Mucosa of stomach (tissue), 1 donor: ENCODE results near the gene TRAPPC4.

Experiments
- H3K27me3 ChIP-seq: one replicate; pipeline ENCODE4 v1.7.0; 2013; ENCODE audit warnings: mild to moderate bottlenecking, low read length; ENCODE audit not compliant: control insufficient read depth, insufficient read depth
- H3K36me3 ChIP-seq: one replicate; pipeline ENCODE4 v1.7.0; 2013; ENCODE audit warnings: low read length; ENCODE audit not compliant: control insufficient read depth, insufficient read depth
- H3K4me1 ChIP-seq: one replicate; pipeline ENCODE4 v1.7.0; 2013; ENCODE audit warnings: mild to moderate bottlenecking, low read length; ENCODE audit not compliant: control insufficient read depth, insufficient read depth
- H3K4me3 ChIP-seq: one replicate; pipeline ENCODE4 v1.7.0; 2013; ENCODE audit warnings: low read length
- H3K9ac ChIP-seq: one replicate; pipeline ENCODE4 v1.7.0; 2013; ENCODE audit warnings: mild to moderate bottlenecking, low read length, moderate library complexity
- H3K9me3 ChIP-seq: one replicate; pipeline ENCODE4 v1.7.0; 2013; ENCODE audit warnings: mild to moderate bottlenecking, low read length, moderate library complexity; ENCODE audit not compliant: control insufficient read depth
- donor health status: Pancreatic carcinoma.

TRAPPC4 gene

DNA sequence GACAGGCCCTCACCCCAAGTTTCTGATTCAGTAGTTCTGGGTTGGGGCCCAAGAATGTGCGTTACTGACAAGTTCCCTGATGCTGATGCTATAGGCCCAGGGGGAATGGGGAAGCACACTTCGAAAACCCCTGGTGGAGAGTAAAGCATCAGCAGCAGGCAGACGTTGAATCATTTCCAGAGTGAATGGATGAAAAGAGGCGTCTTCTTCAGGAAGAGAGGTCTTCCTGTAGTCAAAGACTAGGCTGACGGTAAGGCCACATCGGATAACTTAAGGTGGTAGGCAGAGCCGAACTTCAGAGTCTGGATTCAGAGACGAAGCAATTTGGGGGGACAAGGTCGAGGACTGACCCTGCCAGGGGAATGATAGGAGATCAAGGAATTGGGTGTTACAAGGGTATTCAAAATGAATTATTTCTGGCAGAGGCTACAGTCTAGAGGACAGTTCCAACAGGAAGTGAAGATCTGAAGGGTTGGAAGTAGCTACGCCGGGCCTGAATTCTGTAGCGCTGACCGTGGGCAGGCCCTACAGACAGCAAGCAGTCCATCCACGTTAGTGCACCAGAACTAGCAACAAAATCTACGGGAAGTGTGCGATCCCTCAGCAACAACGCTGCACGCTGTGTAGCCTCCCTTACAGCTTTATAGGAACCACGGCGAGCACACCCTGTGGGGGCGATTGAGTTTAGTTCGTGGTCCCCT, 21.5 kb upstream of the TRAPPC4 start:
- Histone ChIP-seq H3K27me3 (no peaks in the 10 kb centered on the region), H3K36me3 (no peaks in the 10 kb centered on the region), H3K9me3 (no peaks in the 10 kb centered on the region), H3K9ac (peak overlapping the region; percentile 58), H3K4me3 (peak overlapping the region; percentile 64), H3K4me1 (peaks cover 9% of the 10 kb centered on the region)

DNA sequence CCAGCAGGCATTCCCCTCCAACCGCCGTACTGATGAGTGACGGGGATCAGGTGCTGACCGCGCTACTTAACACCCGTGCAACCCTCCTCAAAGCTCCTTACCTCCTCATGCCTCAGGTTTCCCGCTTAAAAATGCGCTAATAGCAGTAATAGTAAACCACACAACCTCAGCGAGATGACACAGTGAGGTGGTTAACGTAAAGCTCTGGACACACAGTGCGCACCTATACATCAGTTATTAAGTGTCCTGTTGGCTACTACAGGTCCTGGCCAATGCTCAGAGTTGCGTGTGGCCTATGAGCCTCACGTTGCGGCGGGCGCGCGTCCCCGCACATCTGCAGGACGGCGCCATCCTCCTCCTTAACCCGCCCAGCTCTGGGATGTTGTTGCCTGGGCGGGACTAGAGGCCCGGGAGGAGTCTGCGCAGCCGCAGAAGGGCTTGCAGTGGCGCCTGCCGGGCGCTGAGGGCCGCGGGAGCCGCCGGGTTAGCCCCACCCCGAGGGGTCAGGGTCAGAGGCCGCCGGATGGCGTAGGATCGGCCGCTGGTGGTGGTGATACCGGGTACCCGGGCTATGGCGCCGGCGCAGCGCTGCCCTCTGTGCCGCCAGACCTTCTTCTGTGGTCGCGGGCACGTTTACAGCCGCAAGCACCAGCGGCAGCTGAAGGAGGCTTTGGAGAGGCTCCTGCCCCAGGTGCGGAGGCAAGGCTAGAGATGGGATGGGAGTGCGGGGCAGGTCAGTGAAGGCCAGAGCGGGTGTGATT, 20.8 kb upstream of the TRAPPC4 start, which contains the start of gene CENATAC:
CENATAC (plus strand) TSS at position 512 of the 761 bp plus-strand sequence; CDS start at position 572, 60 bp downstream.
- Histone ChIP-seq H3K4me3 (peak within 1 kb of the TSS; percentile 64), H3K9me3 (no peaks in the 10 kb centered on the region), H3K9ac (peak within 1 kb of the TSS; percentile 58), H3K36me3 (no peaks in the 10 kb centered on the region), H3K27me3 (no peaks in the 10 kb centered on the region), H3K4me1 (peaks cover 9% of the 10 kb centered on the region)

DNA sequence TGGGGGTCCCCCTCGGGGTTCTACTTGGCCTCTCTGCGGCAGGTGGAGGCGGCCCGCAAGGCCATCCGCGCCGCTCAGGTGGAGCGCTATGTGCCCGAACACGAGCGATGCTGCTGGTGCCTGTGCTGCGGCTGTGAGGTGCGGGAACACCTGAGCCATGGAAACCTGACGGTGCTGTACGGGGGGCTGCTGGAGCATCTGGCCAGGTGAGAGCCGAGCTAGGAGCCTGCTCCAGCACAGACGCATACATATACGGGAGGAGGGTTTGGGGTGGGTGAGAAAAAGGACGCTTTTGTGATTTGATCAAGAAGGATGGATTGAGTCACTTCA, 20.2 kb upstream of the TRAPPC4 start:
- Histone ChIP-seq H3K9ac (peak overlapping the region; percentile 58), H3K9me3 (no peaks in the 10 kb centered on the region), H3K36me3 (no peaks in the 10 kb centered on the region), H3K4me1 (peaks cover 9% of the 10 kb centered on the region), H3K4me3 (peak overlapping the region; percentile 64), H3K27me3 (no peaks in the 10 kb centered on the region)

DNA sequence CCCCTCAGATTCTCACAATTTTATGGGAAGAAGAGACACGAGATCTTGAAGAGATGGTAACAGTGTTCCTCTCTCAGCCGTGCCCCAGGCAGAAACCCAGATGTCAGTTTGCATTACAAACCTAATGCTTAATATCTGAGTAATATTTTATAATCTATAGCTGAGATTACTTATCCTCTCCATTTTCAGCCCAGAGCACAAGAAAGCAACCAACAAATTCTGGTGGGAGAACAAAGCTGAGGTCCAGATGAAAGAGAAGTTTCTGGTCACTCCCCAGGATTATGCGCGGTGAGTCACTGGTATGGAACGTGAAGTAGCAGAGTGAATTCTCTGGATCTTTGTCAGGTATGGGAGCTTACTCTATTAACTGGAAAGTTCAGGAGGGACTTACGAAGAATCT, 19.7 kb upstream of the TRAPPC4 start:
- H3K4me3 ChIP-seq: peak overlapping the region; percentile 64
- H3K27me3 ChIP-seq: no peaks in the 10 kb centered on the region
- H3K9ac ChIP-seq: peak overlapping the region; percentile 58
- no peaks in the 10 kb centered on the region for H3K9me3 ChIP-seq
- no peaks in the 10 kb centered on the region for H3K36me3 ChIP-seq
- peaks cover 9% of the 10 kb centered on the region for H3K4me1 ChIP-seq

DNA sequence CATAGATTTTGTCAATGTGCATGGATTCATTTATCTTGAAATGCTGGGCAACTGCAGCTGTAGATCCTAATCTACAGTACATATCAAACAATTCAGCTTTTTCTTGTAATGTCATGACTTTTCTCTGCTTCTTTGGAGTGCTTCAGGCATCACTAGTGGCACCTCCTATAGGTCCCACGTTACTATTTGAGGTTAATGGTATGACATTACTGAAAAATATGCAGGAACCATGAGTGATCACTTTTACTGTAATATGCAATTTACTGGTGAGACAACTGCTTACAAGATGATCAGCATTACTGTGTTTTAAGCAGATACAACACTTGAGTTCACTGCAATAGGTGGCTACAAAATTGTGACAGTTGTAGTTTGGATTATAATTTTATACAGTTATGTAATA, 17.7 kb upstream of the TRAPPC4 start:
- H3K36me3 ChIP-seq: no peaks in the 10 kb centered on the region
- no peak overlapping the region for H3K4me3 ChIP-seq
- H3K4me1 ChIP-seq: peaks cover 9% of the 10 kb centered on the region
- no peaks in the 10 kb centered on the region for H3K27me3 ChIP-seq
- H3K9me3 ChIP-seq: no peaks in the 10 kb centered on the region
- H3K9ac ChIP-seq: no peak overlapping the region

DNA sequence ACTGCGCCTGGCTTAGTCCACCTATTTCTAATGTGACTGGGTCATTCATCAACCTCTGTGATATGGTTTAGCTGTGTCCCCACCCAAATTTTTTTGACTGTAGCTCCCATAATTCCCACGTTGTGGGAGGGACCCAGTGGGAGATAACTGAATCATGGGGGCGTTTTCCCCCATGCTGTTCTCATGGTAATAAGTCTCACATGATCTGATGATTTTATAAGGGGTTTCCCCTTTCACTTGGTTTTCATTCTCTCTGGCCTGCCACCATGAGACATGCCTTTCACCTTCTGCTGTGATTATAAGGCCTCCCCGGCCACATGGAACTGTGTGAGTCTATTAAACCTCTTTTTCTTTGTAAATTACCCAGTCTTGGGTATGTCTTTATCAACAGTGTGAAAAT, 11.9 kb upstream of the TRAPPC4 start:
- Histone ChIP-seq H3K36me3 (peaks cover 4% of the 10 kb centered on the region), H3K9me3 (no peaks in the 10 kb centered on the region)

DNA sequence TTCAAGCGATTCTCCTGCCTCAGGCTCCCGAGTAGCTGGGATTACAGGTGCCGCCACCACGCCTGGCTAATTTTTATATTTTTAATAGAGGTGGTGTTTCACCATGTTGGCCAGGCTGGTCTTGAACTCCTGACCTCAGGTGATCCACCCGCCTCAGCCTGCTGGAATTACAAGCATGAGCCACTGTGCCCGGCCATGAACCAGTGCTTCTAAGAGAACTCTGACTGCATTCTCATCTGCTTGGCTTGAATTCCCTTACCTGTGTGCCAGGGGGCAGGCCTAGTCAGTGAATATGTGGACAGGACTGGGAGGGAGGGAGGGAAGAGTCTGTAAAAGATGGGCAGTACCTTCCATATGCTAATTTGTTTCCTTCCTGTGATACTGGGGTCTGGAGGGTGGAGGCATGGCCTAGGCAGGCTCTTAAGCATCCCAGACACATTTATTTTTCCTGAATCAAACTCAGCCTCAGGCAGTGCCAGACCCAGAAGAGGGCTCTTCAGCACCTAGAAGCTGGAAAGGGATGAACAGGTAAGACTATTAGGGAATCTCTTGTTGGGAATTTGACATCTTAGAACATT, 7.0 kb upstream of the TRAPPC4 start:
- Histone ChIP-seq H3K27me3 (no peaks in the 10 kb centered on the region), H3K36me3 (peaks cover 18% of the 10 kb centered on the region)

More for the DNA sequence above, 11.9 kb upstream of the TRAPPC4 start:
- Histone ChIP-seq H3K4me1 (no peaks in the 10 kb centered on the region), H3K9ac (no peak overlapping the region), H3K4me3 (no peak overlapping the region), H3K27me3 (no peaks in the 10 kb centered on the region)

DNA sequence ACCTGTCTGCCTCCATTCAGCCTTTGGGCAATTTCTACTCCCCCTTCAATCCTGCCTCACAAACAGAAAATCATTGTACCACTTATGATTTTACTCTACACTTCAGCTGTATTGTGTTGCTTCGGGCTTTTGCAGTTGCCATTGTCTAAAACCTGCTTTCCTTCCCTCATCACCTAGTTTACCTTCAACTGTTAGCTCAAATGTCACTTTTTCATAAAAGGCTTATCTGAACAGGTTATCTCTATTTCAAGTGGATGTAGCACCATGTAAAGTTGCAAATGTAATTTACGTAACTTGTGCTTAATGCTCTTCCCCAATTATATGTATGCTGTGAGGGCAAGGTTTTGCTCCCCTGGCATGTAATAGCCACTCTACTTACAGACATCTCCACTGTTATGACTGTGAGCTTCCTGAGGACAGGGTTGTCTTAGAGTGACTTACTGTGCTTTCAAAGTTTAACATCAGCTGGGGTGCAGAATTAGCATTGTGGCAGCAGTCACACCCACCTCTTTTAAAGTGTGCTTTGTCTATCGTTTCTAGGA, 5.9 kb upstream of the TRAPPC4 start:
- H3K4me1 ChIP-seq: peaks cover 12% of the 10 kb centered on the region
- peaks cover 16% of the 10 kb centered on the region for H3K36me3 ChIP-seq

More for the DNA sequence above, 7.0 kb upstream of the TRAPPC4 start:
- Histone ChIP-seq H3K4me1 (peaks cover 4% of the 10 kb centered on the region), H3K9ac (no peak overlapping the region), H3K4me3 (no peak overlapping the region), H3K9me3 (no peaks in the 10 kb centered on the region)

DNA sequence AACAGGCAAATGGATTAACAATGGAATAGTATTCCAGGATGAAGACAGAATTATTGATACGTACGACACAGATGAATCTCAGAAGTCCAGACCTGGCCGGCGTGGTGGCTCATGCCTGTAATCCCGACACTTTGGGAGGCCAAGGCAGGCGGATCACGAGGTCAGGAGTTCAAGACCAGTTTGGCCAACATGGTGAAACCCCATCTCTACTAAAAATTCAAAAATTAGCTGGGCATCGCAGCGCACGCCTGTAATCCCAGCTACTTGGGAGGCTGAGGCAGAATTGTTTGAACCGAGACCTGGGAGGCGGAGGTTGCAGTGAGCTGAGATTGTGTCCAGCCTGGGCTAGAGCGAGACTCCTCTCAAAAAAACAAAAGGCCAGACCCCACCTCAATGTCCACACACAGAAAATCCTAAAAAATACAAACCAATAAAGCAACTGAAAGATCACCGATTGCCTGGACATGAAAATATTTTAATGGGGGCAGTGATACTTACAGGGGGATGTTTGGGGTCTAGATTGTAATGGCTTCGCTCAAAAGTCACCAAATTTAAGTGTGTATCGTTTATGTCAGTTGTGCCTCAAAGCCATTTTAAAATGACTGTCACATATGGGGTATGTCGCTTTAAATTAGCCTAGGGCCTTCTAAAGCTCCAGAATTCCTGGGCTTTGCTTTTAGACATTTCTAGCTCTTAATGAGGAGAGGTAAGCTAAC, 4.2 kb upstream of the TRAPPC4 start:
- Histone ChIP-seq H3K27me3 (no peaks in the 10 kb centered on the region), H3K4me1 (peaks cover 12% of the 10 kb centered on the region), H3K36me3 (peaks cover 14% of the 10 kb centered on the region), H3K9ac (no peak overlapping the region), H3K4me3 (no peak overlapping the region), H3K9me3 (no peaks in the 10 kb centered on the region)

More for the DNA sequence above, 5.9 kb upstream of the TRAPPC4 start:
- Histone ChIP-seq H3K9me3 (no peaks in the 10 kb centered on the region), H3K4me3 (no peak overlapping the region), H3K27me3 (no peaks in the 10 kb centered on the region), H3K9ac (no peak overlapping the region)

DNA sequence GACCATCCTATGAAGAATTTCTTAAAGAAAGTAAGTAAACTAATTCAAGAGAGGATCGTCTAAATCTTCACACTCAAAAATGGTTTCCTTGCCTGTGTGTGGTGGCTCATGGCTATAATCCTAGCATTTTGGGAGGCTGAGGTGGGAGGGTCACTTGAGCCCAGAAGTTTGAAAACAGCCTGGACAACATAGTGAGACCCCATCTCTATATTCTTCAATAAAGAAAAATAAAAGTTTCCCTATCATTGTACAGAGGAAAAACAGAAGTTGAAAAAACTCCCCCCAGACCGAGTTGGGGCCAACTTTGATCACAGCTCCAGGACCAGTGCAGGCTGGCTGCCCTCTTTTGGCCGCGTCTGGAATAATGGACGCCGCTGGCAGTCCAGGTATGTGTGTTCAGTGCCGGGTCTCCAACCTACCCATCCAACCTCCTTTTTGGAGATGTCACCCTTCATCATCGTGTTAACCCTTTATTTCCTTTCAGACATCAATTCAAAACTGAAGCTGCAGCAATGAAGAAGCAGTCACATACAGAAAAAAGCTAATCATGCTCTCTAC, 3.4 kb upstream of the TRAPPC4 start:
- Histone ChIP-seq H3K36me3 (peaks cover 14% of the 10 kb centered on the region), H3K27me3 (no peaks in the 10 kb centered on the region), H3K9ac (no peak overlapping the region), H3K4me3 (no peak overlapping the region), H3K4me1 (peaks cover 18% of the 10 kb centered on the region), H3K9me3 (no peaks in the 10 kb centered on the region)

DNA sequence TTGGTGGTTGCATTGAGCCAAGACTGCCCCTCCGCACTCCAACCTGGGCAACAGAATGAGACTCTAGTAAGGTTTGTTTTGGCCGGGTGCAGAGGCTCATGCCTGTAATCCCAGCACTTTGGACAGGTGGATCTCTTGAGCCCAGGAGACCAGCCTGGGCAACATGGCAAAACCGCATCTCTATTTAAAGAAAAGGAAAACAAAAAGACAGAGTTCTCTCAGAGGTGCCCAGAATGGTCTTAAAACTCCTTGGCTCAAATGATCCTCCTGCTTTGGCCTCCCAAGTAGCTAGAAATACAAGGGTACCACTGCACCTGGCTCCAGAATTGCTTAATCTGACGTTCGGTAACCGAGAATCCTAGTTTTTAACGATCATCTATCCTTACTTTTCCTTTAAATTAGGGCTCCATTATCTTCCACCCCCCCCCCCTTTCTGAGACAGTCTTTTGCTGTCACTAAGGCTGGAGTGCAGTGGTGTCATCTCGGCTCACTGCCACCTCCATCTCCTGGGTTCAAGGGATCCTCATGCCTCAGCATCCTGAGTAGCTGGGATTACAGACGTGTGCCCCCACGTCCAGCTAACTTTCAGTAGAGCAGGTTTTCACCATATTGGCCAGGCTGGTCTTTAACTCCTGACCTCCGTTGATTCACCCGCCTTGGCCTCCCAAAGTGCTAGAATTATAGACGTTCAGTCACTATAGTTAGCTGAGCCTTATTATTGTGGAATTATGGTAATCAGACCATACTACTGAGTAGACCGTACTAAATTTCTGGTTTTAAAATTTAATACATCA, 2.2 kb upstream of the TRAPPC4 start:
- H3K4me1 ChIP-seq: peaks cover 31% of the 10 kb centered on the region
- H3K36me3 ChIP-seq: peaks cover 14% of the 10 kb centered on the region
- H3K4me3 ChIP-seq: no peak overlapping the region
- H3K9me3 ChIP-seq: no peaks in the 10 kb centered on the region
- peak overlapping the region; percentile 52 for H3K9ac ChIP-seq
- no peaks in the 10 kb centered on the region for H3K27me3 ChIP-seq
